ENCODE data around the gene CAP1.

DNA sequence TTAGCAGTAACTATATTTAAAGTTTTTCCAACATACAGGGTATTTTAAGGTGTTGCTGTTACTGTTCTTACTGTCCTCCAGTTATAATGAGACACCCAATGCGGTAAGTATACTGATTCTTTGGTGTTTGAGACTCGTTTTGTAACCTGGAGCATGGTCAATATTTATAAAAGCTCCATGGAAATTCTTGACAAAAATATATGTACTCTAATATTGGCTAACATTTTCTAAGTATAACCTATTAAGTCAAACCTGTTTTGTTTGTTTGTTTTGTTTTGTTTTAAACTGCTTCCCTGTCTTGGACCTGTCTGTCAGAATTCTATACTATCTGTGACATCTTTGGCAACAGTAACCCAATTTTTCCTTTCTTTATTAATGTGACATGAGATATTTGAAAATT, 15.9 kb upstream of the CAP1 start:
- TF ChIP-seq YY1 (IDR thresholded peaks at IDR 0.05; ENCODE audit: insufficient read depth, insufficient read length) (no peak), ZNF274 (IDR thresholded peaks at IDR 0.05; ENCODE audit: low read depth, low read length) (no peak)

Data from NT2/D1 (cell line).